Activated CD4-positive, CD25-positive, alpha-beta regulatory T cell treated with anti-CD3 and anti-CD28 coated beads, Interleukin-2, amount 50 U/mL, for 72 hours (primary cell): ENCODE results near the gene NDUFV1.
"Not testable (repeated sequence)": the region's sequence is repeated elsewhere in the genome, so short reads cannot be mapped to it uniquely, and the experiment has no call there.

Experiments
- DNase-seq: peaks from one replicate; pipeline ENCODE4 v3.0.0; 2021

Gene NDUFV1

DNA sequence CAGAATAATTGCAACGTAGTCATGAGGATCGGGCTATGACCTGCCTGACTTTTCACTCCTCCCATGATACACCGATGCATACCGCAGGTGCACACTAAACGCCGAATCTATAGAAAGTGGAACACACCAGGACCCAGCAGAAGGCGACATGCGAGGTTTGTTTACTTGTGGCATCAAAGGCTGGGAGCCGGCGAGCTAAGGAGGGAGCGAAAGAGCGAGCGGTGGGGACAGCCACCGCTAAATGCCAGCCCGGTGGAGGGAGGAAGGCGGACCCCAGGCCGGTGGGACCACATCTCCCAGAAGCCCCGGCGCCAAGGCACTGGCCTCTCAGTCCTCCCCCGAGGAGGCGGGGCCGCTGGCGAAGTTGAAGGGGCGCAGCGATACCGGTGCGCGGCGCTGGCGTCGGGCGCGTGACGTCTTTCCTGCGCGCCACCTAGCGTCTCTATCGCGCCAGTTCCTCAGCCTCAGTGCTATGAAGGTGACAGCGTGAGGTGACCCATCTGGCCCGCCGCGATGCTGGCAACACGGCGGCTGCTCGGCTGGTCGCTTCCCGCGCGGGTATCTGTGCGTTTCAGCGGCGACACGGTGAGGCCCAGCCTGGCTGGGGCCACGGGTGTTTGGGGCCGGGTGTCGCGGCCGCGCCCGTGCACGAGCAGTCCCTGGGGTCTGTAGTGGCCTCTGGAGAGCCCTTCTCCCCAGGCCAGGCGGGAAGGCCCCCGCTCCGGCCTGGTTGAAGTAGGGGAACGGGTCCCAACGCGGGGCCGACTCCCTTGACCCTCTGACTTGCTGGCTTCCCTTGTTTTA lies at the start of gene NDUFV1:
NDUFV1 (plus strand) TSS at position 445 of the 804 bp plus-strand sequence; CDS start at position 514, 69 bp downstream.
- DNase-seq, result peak; percentile 96

DNA sequence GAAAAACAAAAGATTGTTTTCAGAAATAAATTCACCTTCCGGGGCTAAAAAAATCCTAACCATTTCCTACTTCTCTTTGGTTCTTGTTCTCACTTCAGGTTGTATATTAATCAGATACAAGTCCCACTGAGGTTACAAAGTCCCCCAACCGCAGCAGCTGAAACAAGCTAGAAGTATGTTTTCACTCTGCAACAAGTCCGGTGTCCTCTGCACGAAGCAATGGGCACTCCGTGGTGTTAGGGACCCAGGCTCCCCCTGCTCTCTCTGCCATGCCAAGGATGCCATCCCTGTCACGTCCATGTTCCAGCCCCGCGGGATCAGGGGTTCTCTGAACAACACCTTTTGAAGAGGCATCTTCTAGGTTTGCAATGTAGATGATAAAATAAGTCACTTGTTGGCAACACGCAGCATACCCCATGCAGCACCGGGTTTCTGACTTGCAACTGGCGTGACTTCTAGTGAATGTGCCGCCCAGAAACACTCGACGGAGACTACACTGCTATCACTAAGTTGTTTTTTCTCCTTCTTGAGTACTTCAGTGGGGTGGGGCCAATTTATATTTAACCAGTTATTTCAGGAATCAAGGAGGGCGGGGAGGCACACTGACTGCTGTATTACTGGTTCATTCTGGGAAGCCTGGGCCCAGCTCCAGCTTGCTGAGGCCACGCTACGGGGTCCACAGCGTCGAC lies 48.5 kb upstream of the NDUFV1 start:
- DNase-seq, result no peak

DNA sequence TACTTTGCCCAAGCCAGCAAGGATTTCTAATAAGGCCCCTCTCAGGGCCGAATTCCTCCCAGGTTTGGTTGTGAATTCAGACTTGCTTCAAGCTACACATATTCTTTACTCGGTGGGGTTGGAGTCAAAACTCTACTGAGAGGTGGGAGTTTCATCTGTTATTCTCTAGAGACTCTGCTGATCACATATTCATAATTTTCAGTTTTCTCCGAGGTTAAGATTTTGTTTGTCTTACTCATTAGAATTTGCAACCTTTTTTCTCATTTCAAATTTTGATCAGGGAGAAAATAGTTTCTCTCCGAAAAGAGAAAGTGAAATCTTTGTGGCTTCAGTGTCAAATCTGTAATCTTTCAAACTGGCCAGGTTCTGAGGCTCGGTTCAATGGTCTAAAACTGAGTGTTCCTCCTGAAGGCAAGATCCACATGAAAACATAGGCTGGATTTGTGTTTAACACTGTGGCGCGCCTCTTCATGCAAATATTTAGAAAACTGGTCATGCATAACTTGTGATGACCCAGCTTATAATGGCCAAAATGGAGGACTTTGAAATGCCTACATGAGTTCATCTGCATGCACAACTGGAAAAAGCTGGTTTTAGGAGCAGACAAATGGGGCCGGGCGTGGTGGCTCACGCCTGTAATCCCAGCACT lies 44.6 kb upstream of the NDUFV1 start:
- no peak for DNase-seq

GRCh38 chr11:67562963-67563704 lies 43.6 kb upstream of the NDUFV1 start:
- DNase-seq, result no peak

- DNase-seq, result not testable (repeated sequence)
Measured at GRCh38 chr11:67563705-67564114, 43.0 kb upstream of the NDUFV1 start.

DNA sequence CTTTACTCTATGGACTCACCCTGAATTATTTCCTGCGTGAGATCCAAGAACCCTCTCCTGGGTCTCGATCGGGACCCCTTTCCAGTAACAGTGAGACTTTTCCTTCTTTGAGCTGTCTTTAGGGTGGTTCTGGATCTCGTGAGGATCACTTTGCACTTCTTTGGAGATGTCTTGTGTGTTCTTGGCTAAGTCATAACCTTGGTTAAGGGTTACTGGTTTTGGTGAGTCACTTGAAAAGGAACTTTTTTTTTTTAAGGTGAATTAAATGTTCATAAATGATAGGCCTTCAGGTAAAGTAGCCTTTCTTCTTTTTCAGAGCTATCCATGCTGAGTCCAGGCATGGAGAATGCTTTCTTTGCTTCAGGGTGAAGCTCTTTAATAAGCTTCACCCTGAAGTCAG lies 42.5 kb upstream of the NDUFV1 start:
- no peak for DNase-seq

DNA sequence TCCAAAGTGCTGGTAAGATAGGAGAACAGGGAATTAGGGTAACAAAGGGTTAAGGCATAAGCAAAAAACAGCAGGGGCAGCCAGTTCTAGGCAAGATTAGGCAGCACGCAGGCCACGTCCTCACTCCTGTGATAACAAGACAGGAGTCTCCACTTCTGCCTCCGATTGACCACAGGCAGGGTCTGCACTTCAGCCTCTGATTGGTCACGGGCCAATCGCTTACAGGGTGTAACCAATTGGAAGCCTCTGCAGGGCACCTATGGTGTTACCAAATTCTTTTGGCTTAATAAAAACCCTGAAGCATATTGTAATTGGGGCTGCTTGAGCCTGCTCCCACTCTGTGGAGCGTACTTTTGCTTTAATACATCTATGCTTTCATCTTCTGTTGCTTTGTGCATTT lies 35.3 kb upstream of the NDUFV1 start:
- DNase-seq, result no peak

GRCh38 chr11:67572305-67572704 lies 34.4 kb upstream of the NDUFV1 start:
- no peak for DNase-seq

DNA sequence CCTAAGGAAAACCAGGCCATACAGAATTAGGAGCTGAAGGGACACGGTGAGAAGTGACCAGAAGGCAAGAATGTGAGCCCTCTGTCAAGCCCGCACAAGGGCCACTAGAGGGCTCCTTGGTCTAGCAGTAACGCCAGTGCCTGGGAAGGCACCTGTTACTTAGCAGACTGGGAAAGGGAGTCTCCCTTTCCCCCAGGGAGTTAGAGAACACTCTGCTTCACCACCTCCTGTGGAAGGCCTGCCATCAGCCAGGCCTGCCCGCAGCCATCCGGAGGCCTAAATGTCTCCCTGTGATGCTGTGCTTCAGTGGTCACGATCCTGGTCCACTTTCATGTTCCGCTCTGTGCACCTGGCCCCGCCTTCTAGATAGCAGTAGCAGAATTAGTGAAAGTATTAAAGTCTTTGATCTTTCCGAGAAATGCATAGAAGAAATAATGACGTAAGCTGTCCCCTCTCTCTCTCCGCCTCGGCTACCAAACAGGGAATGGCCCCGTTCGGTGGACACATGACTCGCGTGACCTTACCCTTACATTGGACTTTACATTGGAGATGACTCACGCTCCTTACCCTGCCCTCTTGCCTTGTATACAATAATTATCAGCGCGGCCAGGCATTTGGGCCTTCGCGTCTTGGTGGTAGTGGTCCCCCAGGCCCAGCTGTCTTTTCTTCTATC lies 33.9 kb upstream of the NDUFV1 start:
- no peak for DNase-seq

DNA sequence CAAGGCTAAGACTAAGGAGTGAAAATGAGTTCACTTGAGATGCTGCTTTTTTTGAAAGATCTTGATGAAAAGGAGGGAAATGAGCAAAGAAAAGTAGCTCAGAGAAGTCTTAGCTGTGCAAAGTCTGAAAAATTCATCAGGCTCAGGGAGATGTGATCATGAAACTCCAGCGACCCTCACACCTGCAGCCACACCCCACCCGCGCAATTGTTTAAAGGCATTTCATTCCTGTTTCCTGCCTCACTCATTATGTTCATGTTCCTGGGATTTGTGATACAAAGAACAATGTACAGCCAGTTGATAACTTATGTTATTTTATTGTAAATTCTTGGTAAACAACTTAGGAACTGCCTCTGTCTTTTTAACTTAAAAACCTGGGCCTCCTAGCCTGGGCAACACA lies 31.8 kb upstream of the NDUFV1 start:
- DNase-seq, result no peak

- DNase-seq, result no peak
Measured at GRCh38 chr11:67576735-67577475, 29.8 kb upstream of the NDUFV1 start.

- DNase-seq, result no peak
Measured at GRCh38 chr11:67577951-67578350, 28.8 kb upstream of the NDUFV1 start.

DNA sequence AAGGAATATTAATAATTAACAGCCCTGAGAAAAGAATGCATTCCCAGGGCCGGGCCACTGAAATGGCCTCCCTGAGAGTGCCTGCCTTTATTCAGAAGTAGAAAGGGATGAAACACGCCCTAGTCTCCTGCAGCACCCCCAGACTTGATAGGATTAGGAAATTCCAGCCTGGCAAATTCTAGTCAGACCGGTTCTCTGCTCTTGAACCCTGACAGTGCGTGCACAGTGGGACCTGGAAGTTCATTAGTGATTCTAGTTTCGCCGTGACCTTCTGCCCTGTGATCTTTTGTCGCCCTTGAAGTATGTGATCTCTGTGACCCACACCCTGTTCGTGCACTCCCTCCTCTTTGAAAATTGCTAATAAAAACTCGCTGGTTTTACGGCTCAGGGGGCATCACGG lies 25.3 kb upstream of the NDUFV1 start:
- DNase-seq, result no peak

GRCh38 chr11:67582011-67582410 lies 24.7 kb upstream of the NDUFV1 start:
- no peak for DNase-seq

- DNase-seq, result peak; percentile 83
Measured at GRCh38 chr11:67583247-67584204, 23.2 kb upstream of the NDUFV1 start, which contains the start of gene GSTP1. GSTP1 (plus strand) TSS chr11:67583812; CDS start chr11:67583844, 32 bp downstream.

- DNase-seq, result peak; percentile 45
Measured at GRCh38 chr11:67584205-67584880, 22.4 kb upstream of the NDUFV1 start.

GRCh38 chr11:67584881-67585873 lies 21.6 kb upstream of the NDUFV1 start:
- DNase-seq, result no peak

GRCh38 chr11:67585911-67586310 lies 20.8 kb upstream of the NDUFV1 start:
- DNase-seq, result no peak
